Measurements from ENCODE around the gene LARP1B. TPM values are rescaled to one million over a fixed set of nuclear protein-coding genes. Genes with fewer than 3 reads are reported as not detected.

The LARP1B gene
- total RNA-seq, 3 donors from 2014 or later = 25.9 to 30.2 (median 27.5) TPM

- Histone ChIP-seq H3K9me3 (no peaks in the 10 kb centered on the region), H3K36me3 (ENCODE audit: low read depth) (no peaks in the 10 kb centered on the region), H3K4me3 (no peak overlapping the region), H3K4me1 (ENCODE audit: low read depth) (no peaks in the 10 kb centered on the region)
- TF ChIP-seq CTCF (IDR thresholded peaks at IDR 0.05) = no peak
- ATAC-seq (no peak), DNase-seq (no peak)
- intact Hi-C loops (cut with DNase I, micrococcal nuclease) = no loop called here
Measured at GRCh38 chr4:128135391-128135790, 74.3 kb downstream of the LARP1B start.

GRCh38 chr4:128141866-128142265, 80.8 kb downstream of the LARP1B start:
- intact Hi-C loops (cut with DNase I, micrococcal nuclease) = no loop called here
- H3K36me3 ChIP-seq (ENCODE audit: low read depth) = no peaks in the 10 kb centered on the region
- no peak overlapping the region for H3K4me3 ChIP-seq
- TF ChIP-seq CTCF (IDR thresholded peaks at IDR 0.05) = no peak
- DNase-seq (no peak), ATAC-seq (no peak)
- no peaks in the 10 kb centered on the region for H3K4me1 ChIP-seq (ENCODE audit: low read depth)
- peaks cover 5% of the 10 kb centered on the region for H3K9me3 ChIP-seq

GRCh38 chr4:128145727-128146126, 84.6 kb downstream of the LARP1B start:
- intact Hi-C loops (cut with DNase I, micrococcal nuclease) = no loop called here
- ATAC-seq (no peak), DNase-seq (no peak)
- H3K9me3 ChIP-seq = peaks cover 5% of the 10 kb centered on the region
- no peaks in the 10 kb centered on the region for H3K36me3 ChIP-seq (ENCODE audit: low read depth)
- no peak for TF ChIP-seq CTCF (IDR thresholded peaks at IDR 0.05)
- no peak overlapping the region for H3K4me3 ChIP-seq
- no peaks in the 10 kb centered on the region for H3K4me1 ChIP-seq (ENCODE audit: low read depth)

- H3K36me3 ChIP-seq (ENCODE audit: low read depth) = no peaks in the 10 kb centered on the region
- no peak for TF ChIP-seq CTCF (IDR thresholded peaks at IDR 0.05)
- no peak for ATAC-seq
- intact Hi-C loops (cut with DNase I, micrococcal nuclease) = no loop called here
- DNase-seq = no peak
- no peak overlapping the region for H3K4me3 ChIP-seq
- no peaks in the 10 kb centered on the region for H3K4me1 ChIP-seq (ENCODE audit: low read depth)
- no peaks in the 10 kb centered on the region for H3K9me3 ChIP-seq
Measured at GRCh38 chr4:128153800-128154199, 92.7 kb downstream of the LARP1B start.

- Histone ChIP-seq H3K36me3 (ENCODE audit: low read depth) (no peaks in the 10 kb centered on the region), H3K4me3 (no peak overlapping the region), H3K9me3 (no peaks in the 10 kb centered on the region), H3K4me1 (ENCODE audit: low read depth) (no peaks in the 10 kb centered on the region)
- ATAC-seq = no peak
- intact Hi-C loops (cut with DNase I, micrococcal nuclease) = no loop called here
- TF ChIP-seq CTCF (IDR thresholded peaks at IDR 0.05) = no peak
- no peak for DNase-seq
Measured at GRCh38 chr4:128155231-128155855, 94.2 kb downstream of the LARP1B start.
